GM21526 (cell line): ENCODE data around the gene TMEM63C.
"Not testable (repeated sequence)": the region's sequence is repeated elsewhere in the genome, so short reads cannot be mapped to it uniquely, and the experiment has no call there.

ENCODE experiments used
- ATAC-seq: cut with Tn5 transposase; IDR thresholded peaks from one replicate; pipeline ENCODE4 v1.9.1; 2021; ENCODE audit warnings: moderate library complexity; ENCODE audit not compliant: unreplicated experiment, low FRiP score

Gene TMEM63C

GRCh38 chr14:77273796-77274195 lies 92.2 kb downstream of the TMEM63C start:
- no peak for ATAC-seq

DNA sequence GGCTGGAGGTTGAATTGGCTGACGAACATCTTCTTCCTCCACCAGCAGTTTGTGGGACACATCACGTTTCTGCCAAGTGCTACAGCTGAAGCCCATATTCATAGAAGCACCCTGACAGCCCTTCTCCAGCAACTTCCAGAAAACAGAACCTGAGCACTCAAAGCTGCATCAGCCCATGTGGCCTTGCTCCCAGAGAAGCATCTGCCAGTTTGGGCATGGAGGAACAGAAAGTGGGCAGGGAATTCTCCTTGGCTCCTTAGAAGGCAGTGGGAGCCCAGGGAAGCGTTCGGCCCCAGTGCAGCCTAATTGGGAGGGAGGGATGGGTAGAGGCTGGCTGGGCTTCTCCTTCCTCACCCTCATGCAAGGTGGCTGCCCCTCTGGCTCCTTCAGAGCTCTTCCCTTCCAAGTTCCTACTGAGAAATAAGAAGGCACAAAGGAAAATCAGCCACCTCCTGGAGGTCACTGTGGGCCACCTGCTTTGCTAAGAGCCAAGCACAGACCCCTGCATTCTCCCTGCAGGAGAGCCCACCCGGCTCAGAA lies 93.5 kb downstream of the TMEM63C start:
- ATAC-seq, result no peak

DNA sequence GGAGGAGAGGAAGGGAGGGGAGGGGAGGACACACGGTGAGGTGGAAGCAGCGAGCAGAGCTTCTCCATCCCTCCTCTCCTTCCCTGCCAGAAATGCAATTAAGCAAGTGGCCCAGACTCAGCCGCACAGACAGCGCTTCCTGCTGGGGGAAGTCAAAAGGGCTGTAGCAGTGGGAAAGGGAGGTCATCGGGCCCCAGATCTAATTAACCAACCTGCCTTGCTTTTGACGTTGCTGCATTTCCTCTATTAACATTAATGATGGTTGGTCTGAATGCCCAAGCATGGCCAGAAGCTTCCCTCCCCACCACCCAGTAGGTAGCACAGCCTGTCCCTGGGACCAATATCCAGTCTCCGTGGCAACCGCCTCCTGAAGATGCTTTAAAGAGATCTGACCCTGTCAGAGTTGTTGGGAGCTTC lies 94.0 kb downstream of the TMEM63C start:
- no peak for ATAC-seq

DNA sequence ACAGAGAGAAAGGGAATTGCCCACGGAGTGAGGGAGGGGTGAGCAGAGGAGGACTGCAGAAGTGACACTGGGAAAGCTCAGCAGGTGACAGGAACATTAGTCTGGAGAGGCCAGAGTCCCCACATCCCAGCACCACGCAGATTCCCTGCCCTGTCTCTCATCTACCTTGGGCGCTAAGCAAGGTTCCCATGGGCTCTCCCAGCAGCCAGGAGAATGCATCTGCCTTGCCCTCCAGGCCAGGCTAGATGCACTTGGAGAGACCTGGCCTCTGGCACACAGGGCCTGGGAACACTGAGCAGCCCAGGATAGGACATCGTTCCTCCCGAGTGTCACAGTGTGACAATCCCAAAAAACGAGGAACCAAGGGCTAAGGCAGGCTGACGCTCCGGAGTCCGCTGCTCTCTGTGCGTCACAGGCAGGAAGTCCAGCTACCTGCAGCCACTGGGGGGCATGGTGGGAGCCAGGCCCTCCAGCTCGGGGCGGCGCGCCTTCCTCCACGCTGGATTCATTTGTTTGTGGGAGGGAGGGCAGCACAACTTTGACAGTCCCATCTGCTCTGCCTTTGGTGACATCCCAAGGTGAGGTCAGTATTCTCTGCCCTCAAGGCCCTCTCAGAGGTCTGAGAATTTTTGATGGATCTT lies 94.8 kb downstream of the TMEM63C start:
- no peak for ATAC-seq

DNA sequence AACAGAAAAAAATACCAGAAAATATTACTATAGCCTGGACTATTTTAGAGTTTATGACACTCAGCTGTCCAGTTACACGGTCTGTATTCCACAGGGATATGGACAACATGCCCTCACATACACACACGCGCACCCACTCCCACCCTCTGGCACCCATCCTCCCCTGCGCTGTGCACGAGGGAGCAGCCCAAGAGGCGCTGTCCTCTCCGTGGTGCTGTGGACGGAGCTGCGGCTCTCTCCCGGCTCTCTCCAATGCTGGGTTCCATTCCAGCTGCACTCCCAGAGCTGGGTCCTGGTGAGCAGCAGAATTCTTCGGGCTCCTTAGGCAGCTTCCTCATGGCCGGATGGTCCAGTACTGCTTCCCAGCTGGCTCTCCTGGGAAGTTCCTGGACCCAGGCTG lies 95.4 kb downstream of the TMEM63C start:
- ATAC-seq, result no peak

DNA sequence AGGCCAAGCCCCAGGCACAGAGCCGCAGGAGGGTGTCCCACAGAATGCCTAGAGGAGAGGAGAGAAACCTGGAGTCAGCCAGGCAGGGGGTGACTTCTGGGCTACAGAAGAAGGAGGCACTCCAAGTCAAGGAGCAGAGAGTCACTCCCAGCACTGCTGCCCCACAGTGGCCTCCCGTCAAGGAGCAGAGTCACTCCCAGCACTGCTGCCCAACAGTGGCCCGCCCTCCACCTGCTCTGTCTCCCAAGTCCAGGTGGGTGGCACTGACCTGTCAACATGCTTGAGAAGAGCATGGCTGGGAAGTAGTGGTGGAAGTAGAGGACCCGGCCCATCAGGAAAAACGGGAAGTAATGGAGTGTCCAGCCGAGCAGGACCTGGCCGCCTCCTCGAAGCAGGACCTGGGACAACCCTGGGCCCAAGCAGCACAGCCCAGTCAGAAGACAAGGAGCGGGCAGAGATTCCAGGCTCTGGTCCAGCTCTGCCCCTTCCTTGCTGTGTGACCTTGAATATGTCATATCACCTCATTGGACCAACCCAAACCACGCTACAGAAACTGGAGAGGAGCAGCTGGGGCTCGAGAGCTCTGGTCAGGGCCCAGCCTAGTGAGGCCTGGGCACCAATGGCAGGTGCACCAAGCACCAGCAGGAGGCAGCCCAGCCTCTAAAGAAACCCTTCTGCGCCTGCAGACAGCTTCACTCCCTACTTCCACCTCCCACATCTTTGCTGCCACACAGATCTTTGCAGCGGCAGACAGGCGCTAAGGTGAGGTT lies 97.0 kb downstream of the TMEM63C start:
- ATAC-seq, result no peak

- ATAC-seq, result no peak
These were observed 98.1 kb downstream of the TMEM63C start for GRCh38 chr14:77279719-77280118.

DNA sequence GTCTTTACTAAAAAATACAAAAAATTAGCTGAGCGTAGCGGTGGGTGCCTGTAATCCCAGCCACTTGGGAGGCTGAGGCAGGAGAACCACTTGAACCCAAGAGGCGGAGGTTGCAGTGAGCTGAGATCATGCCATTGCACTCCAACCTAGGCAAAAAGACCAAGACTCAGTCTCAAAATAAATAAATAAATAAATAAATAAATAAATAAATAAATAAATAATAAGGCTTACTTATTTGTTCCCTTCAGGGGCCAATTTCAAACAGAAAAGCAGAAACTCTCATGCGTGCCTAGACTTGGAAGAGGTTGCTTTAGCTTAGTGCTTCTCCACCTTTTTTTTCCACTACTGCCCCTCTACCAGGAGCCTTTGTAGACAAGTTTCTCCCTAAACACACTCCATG lies 99.3 kb downstream of the TMEM63C start:
- ATAC-seq, result not testable (repeated sequence)

DNA sequence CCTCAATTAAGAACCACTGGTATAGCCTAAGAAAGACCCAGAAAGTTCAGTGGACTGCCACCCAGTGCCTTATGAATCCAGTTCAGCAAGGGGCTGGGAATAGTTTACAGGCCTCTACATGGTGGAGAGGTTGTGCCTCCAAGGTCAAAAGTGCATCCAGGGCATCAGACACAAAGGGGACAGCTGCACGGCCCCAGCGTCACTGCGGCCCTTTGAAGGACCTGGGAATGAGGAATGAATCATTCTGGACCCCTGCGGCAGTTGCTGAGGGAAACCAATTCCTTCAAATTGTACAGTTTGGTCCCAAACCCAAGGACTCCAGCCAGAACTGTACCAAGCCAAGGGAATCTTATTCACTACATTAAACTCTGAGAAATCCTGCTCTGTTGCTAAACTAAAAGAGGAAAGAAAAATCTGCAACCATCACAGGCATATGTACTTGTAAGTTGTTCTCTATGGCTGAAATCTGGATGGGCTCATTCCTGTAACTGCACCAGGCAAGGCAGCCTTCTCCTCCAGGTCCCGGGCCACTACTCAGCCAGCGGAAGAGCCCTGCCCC lies 100.3 kb downstream of the TMEM63C start:
- no peak for ATAC-seq

DNA sequence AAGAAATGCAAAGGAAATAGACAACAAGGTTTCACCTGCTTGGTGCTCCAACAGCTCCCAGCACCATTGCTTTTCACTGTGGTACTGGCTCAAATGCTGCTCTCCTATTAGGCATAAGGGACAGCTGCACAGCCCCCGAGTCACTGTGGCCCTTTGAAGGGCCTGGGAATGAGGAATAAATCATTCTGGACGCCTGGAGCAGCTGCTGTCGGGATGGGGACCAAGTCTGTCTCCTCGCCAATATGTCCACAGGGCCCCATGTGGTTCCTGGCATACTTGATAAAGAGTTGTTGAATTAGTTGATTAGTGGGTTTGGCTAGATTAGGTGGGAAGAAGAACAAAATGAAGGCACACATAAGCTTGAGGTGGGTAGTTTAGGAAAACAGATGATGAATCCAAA lies 102.5 kb downstream of the TMEM63C start:
- no peak for ATAC-seq

GRCh38 chr14:77284466-77284865 lies 102.9 kb downstream of the TMEM63C start:
- ATAC-seq, result no peak

DNA sequence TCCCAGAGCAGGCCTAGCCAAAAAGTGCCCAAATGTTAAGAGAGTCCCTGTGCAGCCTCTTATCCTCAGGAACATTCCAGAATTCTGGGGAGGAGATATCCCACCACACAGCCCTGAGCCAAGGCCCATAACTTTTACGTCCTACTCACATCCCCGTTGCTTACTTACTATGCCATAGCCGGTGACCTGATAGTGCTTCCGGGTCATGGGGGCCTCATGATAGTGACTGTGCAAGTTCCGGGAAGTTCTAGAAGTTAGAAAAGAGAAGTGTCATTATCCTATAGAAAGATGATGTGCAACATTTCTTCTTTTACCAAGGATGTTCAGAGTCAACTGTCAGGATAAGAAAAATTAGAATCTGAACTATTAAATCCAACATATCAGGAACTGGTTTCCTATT lies 105.0 kb downstream of the TMEM63C start:
- ATAC-seq, result no peak

DNA sequence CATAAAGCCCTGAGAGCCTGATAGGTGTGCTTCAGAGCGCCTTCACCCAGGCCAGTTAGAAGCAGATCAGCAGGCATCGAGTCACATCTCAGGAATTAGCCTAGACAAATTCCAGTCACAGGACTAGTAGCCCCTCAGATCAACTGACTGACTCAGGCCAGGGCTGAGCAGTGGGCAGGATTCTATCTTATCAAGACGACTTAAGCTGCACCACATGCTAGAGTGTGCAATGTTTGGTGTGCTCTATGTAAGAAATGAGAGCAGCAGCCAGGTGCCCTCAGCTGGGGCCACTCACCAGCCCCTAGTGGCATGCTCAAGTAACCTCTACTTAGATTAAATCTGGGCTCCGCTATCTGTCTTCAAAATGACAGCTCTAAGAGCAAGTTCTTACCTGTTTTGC lies 109.1 kb downstream of the TMEM63C start:
- ATAC-seq, result no peak

- ATAC-seq, result no peak
These were observed 114.6 kb downstream of the TMEM63C start for GRCh38 chr14:77296155-77296554.

DNA sequence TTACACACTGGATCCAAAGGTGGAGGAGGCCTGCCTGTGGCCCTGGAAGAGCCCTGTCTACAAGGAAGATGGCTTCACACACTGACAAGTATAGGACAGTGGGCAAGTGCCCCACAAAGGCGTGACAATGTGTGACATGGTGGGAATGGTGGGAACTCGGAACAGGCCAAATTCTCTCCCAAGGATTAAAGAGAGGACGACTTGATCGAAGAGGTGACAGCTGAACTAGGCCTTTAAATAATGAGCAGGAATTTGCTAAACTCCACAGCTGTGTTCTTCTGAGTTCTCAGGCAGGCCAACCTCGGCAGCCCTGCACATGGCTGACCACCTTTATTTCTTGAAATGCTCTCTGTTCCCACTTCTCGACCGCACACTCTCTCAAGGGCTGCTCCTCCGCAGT lies 115.3 kb downstream of the TMEM63C start:
- ATAC-seq, result no peak

- no peak for ATAC-seq
These were observed 118.2 kb downstream of the TMEM63C start for GRCh38 chr14:77299771-77300170.

GRCh38 chr14:77301103-77301502 lies 119.5 kb downstream of the TMEM63C start:
- no peak for ATAC-seq

DNA sequence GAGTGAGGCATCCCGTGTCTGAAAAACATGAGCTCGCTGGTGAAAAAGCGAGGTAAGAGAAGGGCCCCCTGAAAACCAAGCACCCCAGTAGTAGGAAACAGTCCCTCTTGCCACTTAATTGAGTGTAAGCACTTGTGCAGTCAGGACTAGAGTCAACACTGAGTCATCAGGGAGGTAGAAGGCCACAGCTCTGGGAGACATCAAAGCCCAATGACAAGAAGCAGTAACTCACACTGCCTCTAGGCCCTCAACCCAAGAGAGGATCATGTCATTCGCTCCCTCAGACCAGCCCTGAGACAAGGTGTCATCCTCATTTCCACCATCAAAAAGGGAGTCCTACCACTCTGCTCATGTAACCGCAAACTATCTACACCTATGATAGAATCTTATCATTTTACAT lies 121.3 kb downstream of the TMEM63C start:
- ATAC-seq, result no peak

GRCh38 chr14:77303417-77304156 lies 122.0 kb downstream of the TMEM63C start:
- no peak for ATAC-seq

DNA sequence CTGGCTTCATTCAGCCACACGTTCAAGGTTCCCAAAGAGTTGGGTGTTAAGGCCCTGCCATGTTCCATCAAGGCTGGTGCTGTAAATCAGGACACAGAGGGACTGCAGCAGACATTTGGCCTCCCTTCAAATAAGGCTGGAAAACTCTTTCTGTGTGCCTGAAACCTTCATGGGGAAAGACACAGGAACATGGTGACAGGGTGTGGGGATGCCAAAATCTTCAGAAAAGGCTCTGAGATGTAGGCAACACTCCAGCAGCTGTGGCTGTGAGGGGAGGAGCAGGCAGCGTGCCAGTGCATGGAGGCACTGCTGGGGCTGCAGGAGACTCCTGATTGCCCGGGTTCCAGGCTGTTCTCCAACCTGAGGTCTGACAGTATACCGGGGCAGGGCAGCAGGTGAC lies 124.1 kb downstream of the TMEM63C start:
- no peak for ATAC-seq

DNA sequence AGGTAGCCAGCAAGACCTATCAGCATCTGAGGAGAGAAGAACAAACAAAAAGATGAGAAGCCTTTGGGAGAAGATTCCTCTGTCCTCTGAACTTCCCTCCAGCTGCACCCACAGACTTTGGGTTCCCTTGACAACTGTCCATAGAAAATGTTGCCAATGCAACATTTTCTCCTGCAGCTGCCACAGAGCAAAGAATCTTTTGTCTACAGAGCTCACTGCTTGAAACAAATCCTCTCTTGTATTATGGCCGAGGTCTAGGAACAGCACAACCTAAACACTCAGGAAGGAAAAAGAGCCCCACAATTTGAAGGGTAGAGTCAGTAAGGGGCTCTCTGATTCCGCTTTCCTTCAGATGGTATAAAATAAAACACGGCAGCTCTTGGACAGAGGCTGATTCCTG lies 124.8 kb downstream of the TMEM63C start:
- ATAC-seq, result no peak
